COR-L47 (cell line): ENCODE measurements around the gene SYCE3.

ENCODE experiments used
- DNase-seq: peaks from one replicate; lab custom pipeline; 2025; lab: John Stamatoyannopoulos, UW

The SYCE3 gene

GRCh38 chr22:50531546-50531961 lies 31.2 kb downstream of the SYCE3 start:
- DNase-seq = no peak

GRCh38 chr22:50530877-50531545 lies 31.7 kb downstream of the SYCE3 start:
- DNase-seq = peak; percentile 31

DNA sequence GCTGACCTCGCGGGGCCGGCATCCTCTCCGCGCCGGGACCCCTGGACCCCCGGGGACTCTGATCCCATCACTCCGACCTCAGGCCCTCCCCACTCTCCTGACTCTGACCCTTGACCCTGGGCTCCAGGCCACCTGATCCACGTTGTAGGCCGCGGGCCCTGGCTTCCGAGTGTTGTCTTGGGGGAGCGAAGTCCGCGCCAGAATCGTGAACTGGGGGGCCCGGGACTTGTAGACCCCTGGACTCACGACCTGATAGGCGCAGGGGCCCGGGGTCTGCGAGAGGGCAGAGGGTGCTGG lies 32.2 kb downstream of the SYCE3 start:
- no peak for DNase-seq

- no peak for DNase-seq
These were observed 32.7 kb downstream of the SYCE3 start, which contains the start of gene TYMP for GRCh38 chr22:50529897-50530579. Gene TYMP (minus strand): TSS chr22:50530012. CDS start chr22:50529709, 303 bp downstream.

GRCh38 chr22:50529416-50529896 lies 33.3 kb downstream of the SYCE3 start:
- DNase-seq = no peak

DNA sequence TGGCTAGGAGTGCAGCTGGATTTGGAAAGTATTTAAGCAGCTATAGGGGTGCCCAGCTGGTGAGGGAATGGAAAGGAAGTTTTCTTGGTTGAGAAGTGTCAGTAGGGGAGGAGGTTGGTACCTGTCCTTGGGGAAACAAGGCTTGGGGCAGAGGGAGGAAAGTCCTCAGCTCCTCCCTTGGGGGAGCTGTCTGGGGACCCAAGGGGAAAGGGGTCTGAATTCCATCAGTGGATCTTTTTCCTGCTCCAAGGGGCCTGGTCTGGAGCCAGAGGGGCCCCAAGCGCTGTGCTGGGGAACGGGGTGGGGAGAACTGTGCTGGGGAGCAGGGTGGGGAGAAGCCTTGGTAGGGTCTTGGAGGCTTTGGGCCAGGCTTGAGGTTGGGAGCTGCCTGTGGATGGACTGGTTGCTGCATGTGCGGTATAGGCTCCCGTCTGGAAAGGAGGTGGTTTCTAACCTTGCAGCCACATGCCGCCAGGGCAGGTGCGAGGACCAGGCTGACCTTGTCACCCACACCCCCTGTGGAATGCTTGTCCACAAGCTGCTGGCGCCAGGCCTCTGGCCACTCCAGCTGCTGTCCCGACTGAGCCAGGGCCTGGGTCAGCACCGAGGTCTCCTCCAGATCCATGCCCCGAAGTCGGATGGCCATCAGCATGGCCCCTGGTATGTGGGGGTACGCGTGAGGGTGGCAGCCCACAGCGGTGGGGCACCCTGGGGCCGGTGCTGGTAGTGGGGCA lies 33.9 kb downstream of the SYCE3 start:
- no peak for DNase-seq

DNA sequence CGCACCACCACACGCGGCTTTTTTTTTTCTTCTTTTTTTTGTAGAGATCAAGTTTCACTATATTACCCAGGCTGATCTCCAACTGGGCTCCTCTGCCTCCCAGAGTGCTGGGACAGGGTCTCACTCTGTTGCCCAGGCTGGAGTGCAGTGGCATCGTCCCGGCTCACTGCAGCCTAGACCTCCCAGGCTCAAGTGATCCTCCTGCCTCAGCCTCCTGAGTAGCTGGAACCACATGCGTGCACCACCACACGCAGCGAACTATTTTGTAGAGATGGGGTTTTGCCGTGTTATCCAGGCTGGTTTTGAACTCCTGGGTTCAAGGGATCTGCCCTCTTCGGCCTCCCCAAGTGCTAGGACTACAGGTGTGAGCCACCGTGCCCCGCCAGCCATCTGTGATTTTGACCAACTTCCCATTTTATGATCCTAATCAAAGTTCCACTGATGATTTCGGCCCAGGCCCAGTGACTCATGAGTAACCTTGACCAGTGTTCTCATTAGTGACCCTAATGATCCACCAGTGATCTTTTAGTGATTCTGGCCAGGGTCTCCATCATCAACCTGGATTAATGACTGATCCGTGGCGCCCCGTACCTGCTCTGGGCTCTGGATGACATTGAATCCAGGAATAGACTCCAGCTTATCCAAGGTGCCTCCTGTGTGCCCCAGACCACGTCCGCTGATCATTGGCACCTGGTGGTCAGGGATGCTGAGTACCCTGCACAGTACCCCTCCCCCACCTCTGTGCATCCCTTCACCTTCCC lies 34.6 kb downstream of the SYCE3 start:
- no peak for DNase-seq

- DNase-seq = no peak
These were observed 35.6 kb downstream of the SYCE3 start for GRCh38 chr22:50526834-50527801.

DNA sequence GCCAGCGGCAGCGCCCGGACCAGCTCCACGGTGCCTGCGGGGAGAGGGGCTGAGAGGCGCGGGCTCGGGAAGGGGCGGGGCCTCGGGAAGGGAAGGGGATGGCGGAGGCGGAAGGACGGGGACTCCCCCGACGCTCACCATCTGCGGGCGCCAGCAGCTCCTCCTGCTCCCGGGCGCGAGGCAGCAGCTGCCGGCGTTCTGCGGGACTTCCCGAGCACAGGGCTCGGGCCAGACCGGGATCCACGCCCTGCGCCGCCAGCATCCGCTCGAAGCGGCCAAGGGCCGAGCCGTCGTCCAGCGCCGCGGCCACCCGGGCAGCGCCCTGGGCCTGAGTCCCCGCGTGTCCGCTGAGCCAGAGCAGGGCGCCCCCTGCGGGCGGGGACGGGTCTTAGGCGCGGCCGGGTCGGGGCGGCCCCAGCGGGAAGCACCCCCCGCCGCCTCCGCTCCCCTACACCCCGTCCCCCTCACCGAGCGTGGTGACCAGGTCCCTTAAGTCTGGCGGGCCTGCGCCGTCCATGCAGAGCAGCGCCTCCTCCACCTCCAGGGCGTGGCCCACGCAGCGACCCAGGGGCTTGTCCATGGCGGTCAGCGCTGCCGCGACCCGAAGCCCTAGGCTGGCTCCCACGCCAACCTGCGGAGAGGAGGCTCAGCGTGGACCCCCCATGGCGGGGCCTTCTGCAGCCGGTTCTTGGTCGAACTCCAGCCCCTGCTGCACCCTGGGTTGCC lies 36.4 kb downstream of the SYCE3 start:
- DNase-seq = peak; percentile 71

GRCh38 chr22:50525858-50526107 lies 36.9 kb downstream of the SYCE3 start:
- DNase-seq = no peak

- DNase-seq = peak; percentile 97
These were observed 37.4 kb downstream of the SYCE3 start, which contains the start of gene SCO2 for GRCh38 chr22:50525104-50525857. Gene SCO2 (minus strand): TSS chr22:50525598. CDS start chr22:50524411, 1,187 bp downstream.

- no peak for DNase-seq
These were observed 38.0 kb downstream of the SYCE3 start for GRCh38 chr22:50524676-50525103.

- no peak for DNase-seq
These were observed 38.7 kb downstream of the SYCE3 start for GRCh38 chr22:50523806-50524675.

- no peak for DNase-seq
These were observed 39.3 kb downstream of the SYCE3 start for GRCh38 chr22:50523458-50523805.

GRCh38 chr22:50522806-50523438 lies 39.8 kb downstream of the SYCE3 start:
- no peak for DNase-seq

GRCh38 chr22:50522208-50522805 lies 40.4 kb downstream of the SYCE3 start:
- no peak for DNase-seq

DNA sequence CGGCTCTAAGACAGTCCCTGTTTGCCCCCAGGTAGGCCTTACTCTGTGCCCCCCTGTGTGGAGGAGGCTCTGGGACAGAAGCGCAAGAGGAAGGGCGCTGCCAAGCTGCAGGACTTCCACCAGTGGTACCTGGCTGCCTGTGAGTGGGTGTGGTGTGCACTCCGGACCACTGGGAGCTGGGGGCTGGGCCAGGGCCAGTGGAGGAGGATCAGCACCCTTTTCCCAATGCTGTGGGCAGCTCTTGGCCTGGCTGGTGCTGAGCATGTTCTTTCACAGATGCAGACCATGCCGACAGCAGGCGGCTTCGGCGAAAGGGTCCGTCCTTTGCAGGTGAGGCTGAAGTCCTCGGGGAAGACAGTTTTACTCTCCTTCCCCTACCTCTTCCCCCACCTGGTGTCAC lies 41.0 kb downstream of the SYCE3 start:
- no peak for DNase-seq
